HG03280 (cell line): ENCODE measurements around the gene PPM1A.

Source experiments
- ATAC-seq: cut with Tn5 transposase; IDR thresholded peaks from one replicate; pipeline ENCODE4 v1.9.1; 2021; ENCODE audit warnings: mild to moderate bottlenecking, moderate library complexity; ENCODE audit not compliant: unreplicated experiment

Gene PPM1A

GRCh38 chr14:60248697-60249318, at the start of gene PPM1A:
Gene PPM1A, plus strand, starts transcription at chr14:60249221. Its CDS starts 33,483 bp downstream, at chr14:60282704.
- ATAC-seq = peak; percentile 70

GRCh38 chr14:60199321-60199720, 49.7 kb upstream of the PPM1A start:
- no peak for ATAC-seq

- ATAC-seq = peak; percentile 69
These were observed 44.7 kb upstream of the PPM1A start for GRCh38 chr14:60204104-60204842.

GRCh38 chr14:60204843-60205774, 43.9 kb upstream of the PPM1A start:
- peak; percentile 50 for ATAC-seq

- no peak for ATAC-seq
These were observed 42.8 kb upstream of the PPM1A start for GRCh38 chr14:60206249-60206670.

- peak; percentile 24 for ATAC-seq
These were observed 42.0 kb upstream of the PPM1A start for GRCh38 chr14:60206837-60207533.

- no peak for ATAC-seq
These were observed 38.3 kb upstream of the PPM1A start for GRCh38 chr14:60210703-60211102.

- ATAC-seq = no peak
These were observed 37.9 kb upstream of the PPM1A start for GRCh38 chr14:60211153-60211552.

GRCh38 chr14:60212503-60213371, 36.3 kb upstream of the PPM1A start:
- ATAC-seq = peak; percentile 96

- no peak for ATAC-seq
These were observed 35.0 kb upstream of the PPM1A start for GRCh38 chr14:60214003-60214402.

- no peak for ATAC-seq
These were observed 34.5 kb upstream of the PPM1A start for GRCh38 chr14:60214415-60215126.

GRCh38 chr14:60215127-60215444, 33.9 kb upstream of the PPM1A start:
- ATAC-seq = no peak

- ATAC-seq = no peak
These were observed 33.3 kb upstream of the PPM1A start for GRCh38 chr14:60215520-60216420.

- ATAC-seq = no peak
These were observed 31.3 kb upstream of the PPM1A start for GRCh38 chr14:60217713-60218112.

GRCh38 chr14:60220084-60220483, 28.9 kb upstream of the PPM1A start:
- ATAC-seq = peak; percentile 53

GRCh38 chr14:60220917-60221316, 28.1 kb upstream of the PPM1A start:
- ATAC-seq = no peak

- ATAC-seq = no peak
These were observed 27.6 kb upstream of the PPM1A start for GRCh38 chr14:60221457-60221856.

- no peak for ATAC-seq
These were observed 26.2 kb upstream of the PPM1A start for GRCh38 chr14:60222820-60223219.
